Measurements from ENCODE around the gene CSTF2T.

GRCh38 chr10:51689536-51689935, 9.9 kb downstream of the CSTF2T start:
- TF ChIP-seq POLR2AphosphoS5 (IDR thresholded peaks at IDR 0.05; ENCODE audit: low read depth, low read length) (no peak), POLR2A (IDR thresholded peaks at IDR 0.05; ENCODE audit: low read depth, low read length) (no peak), POU2F2 (IDR thresholded peaks at IDR 0.05; ENCODE audit: low read depth, low read length) (no peak), PAX5 (IDR thresholded peaks at IDR 0.05; ENCODE audit: insufficient read depth, low read length, severe bottlenecking) (no peak)

Measured in GM12891 (cell line).